AML-193 (cell line): Measurements from ENCODE around the gene FEM1C.

ENCODE experiments used
- DNase-seq, 2 experiments: peaks; one replicate each; lab custom pipeline; 2025; lab: John Stamatoyannopoulos, UW

FEM1C gene

GRCh38 chr5:115544436-115545350 lies at the start of gene FEM1C:
FEM1C (minus strand) TSS chr5:115544775; CDS start chr5:115543493, 1,282 bp downstream.
- peak; percentile 91 to 94 for DNase-seq

- no peak for DNase-seq
Observed at GRCh38 chr5:115589043-115589442, 44.5 kb upstream of the FEM1C start.

- no peak for DNase-seq
Observed at GRCh38 chr5:115588640-115589039, 44.1 kb upstream of the FEM1C start.

GRCh38 chr5:115586525-115587146 lies 42.1 kb upstream of the FEM1C start:
- peak; percentile 40 to 45 for DNase-seq

GRCh38 chr5:115585265-115585664 lies 40.7 kb upstream of the FEM1C start:
- no peak for DNase-seq

- DNase-seq, result no peak
Observed at GRCh38 chr5:115584501-115584900, 39.9 kb upstream of the FEM1C start.

- DNase-seq, result no peak
Observed at GRCh38 chr5:115583474-115583873, 38.9 kb upstream of the FEM1C start.

GRCh38 chr5:115580941-115581340 lies 36.4 kb upstream of the FEM1C start:
- no peak for DNase-seq

GRCh38 chr5:115579747-115580173 lies 35.2 kb upstream of the FEM1C start:
- no peak for DNase-seq

GRCh38 chr5:115579216-115579615 lies 34.6 kb upstream of the FEM1C start:
- no peak for DNase-seq

GRCh38 chr5:115578657-115579056 lies 34.1 kb upstream of the FEM1C start:
- no peak for DNase-seq

GRCh38 chr5:115577741-115578140 lies 33.2 kb upstream of the FEM1C start:
- no peak for DNase-seq

GRCh38 chr5:115577329-115577728 lies 32.8 kb upstream of the FEM1C start:
- DNase-seq, result no peak

- no peak for DNase-seq
Observed at GRCh38 chr5:115575167-115576070, 30.8 kb upstream of the FEM1C start.

- DNase-seq, result no peak
Observed at GRCh38 chr5:115573133-115573532, 28.6 kb upstream of the FEM1C start.

- no peak for DNase-seq
Observed at GRCh38 chr5:115571441-115571878, 26.9 kb upstream of the FEM1C start.

- DNase-seq, result no peak
Observed at GRCh38 chr5:115568668-115569067, 24.1 kb upstream of the FEM1C start.

GRCh38 chr5:115565233-115565632 lies 20.7 kb upstream of the FEM1C start:
- no peak for DNase-seq

- DNase-seq, result no peak
Observed at GRCh38 chr5:115561176-115561575, 16.6 kb upstream of the FEM1C start.

GRCh38 chr5:115559524-115559923 lies 14.9 kb upstream of the FEM1C start:
- DNase-seq, result no peak

- DNase-seq, result no peak
Observed at GRCh38 chr5:115558388-115558956, 13.9 kb upstream of the FEM1C start.
